Motor neuron (in vitro differentiated cells): ENCODE measurements around the gene TAMALIN. TPM values are rescaled to one million over a fixed set of nuclear protein-coding genes. Genes with fewer than 3 reads are reported as not detected.
"Not testable (repeated sequence)": the region's sequence is repeated elsewhere in the genome, so short reads cannot be mapped to it uniquely, and the experiment has no call there.

ENCODE experiments used
- ATAC-seq, 8 experiments: fragments of 200-7000 bp; cut with Tn5 transposase; replicated peaks in 6 of 8; 2 replicates each; pipeline ENCODE4 v1.8.0; 2021; ENCODE audit warnings: mild to moderate bottlenecking in 8 of 8, moderate library complexity in 8 of 8
- H3K27ac ChIP-seq, 2 donors: fragments of 250-450 bp; sonication (Bioruptor Pico); 2 replicates each; pipeline ENCODE4 v1.9.0; 2021; ENCODE audit warnings: antibody characterized with exemption in 2 of 2, mild to moderate bottlenecking in 2 of 2, moderate library complexity in 1 of 2
- H3K4me1 ChIP-seq, 2 donors: fragments of 250-450 bp; sonication (Bioruptor Pico); replicated peaks in 1 of 2; 2 replicates each; pipeline ENCODE4 v1.6.1; 2021; ENCODE audit warnings: antibody characterized with exemption in 2 of 2, mild to moderate bottlenecking in 2 of 2, moderate library complexity in 1 of 2
- H3K4me3 ChIP-seq, 5 donors: fragments of 250-450 bp; sonication (Bioruptor Pico); 2 replicates each; pipeline ENCODE4 v1.9.0; 2021; ENCODE audit warnings: antibody characterized with exemption in 5 of 5, mild to moderate bottlenecking in 5 of 5, moderate library complexity in 4 of 5
- WGBS, 10 experiments: fragments of 450-650 bp; shearing (Covaris generic); methylation state at CpG; one replicate each; pipeline ENCODE4 v1.0.0; 2022; 5-methylcytosine and 5-hydroxymethylcytosine counted together
- in situ Hi-C, 9 experiments: fragments of 400-800 bp; cut with MboI; loops; one replicate each; pipeline ENCODE4 v1.15.0; 2021; ENCODE audit warnings: low sequenced_read_pairs in 9 of 9, low pct_unique_long_range_greater_than_20kb in 2 of 9; ENCODE audit not compliant: unreplicated experiment in 9 of 9
- total RNA-seq, 8 experiments: library from RNA; unstranded; fragments of 300-600 nt; gene quantifications; 2 replicates each; pipeline versions ENCODE4 v1.2.3 to v1.2.4, GENCODE V29; 2022

TAMALIN gene
- total RNA-seq, 8 experiments from 2014 or later, result 2.9 to 45.8 (median 5.7) TPM

- Histone ChIP-seq H3K4me3 (no peak overlapping the region), H3K4me1 (peaks cover 0 to 13% of the 10 kb centered on the region in 2 donors), H3K27ac (no peak overlapping the region)
- WGBS, 10 experiments, result 48 to 100% (median 90%) methylated on average over 1 to 5 of the region's 5 CpGs; no CpG with 5 or more reads in 3 of the 10 experiments
- ATAC-seq, result no peak
- in situ Hi-C loops, result no loop called here
Observed at GRCh38 chr12:51972422-51972812, 34.3 kb upstream of the TAMALIN start.

DNA sequence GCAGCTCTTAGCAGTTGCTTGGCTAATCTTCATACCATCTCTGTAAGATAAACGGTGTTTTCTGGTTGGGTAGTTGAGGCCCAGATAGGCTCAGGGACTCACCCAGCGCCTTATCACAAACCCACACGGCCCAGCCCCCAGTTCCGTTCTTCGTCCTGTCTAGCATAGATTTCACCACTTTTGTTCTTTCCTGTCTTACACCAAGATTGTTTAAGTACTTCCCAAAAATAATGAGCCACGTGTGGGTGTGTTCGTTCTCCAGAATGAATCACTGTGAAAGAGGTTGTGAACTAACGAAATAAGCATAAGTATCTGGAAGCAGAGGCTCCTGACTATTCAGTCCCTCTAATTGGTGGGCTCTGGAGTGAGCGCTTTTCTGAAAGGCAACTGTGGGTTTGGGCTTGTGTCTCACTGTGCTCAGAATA is 33.9 kb upstream of the TAMALIN start:
- no peak overlapping the region for H3K4me3 ChIP-seq
- in situ Hi-C loops, result no loop called here
- WGBS, 10 experiments, result 0 to 100% (median 77%) methylated on average over 2 to 9 of the region's 9 CpGs; no CpG with 5 or more reads in 2 of the 10 experiments
- H3K4me1 ChIP-seq, result peaks cover 0 to 13% of the 10 kb centered on the region in 2 donors
- H3K27ac ChIP-seq, result no peak overlapping the region
- peak in 3 of 8 experiments; percentile 48 to 88 (median 87) for ATAC-seq

GRCh38 chr12:51973560-51973959 is 33.2 kb upstream of the TAMALIN start:
- H3K27ac ChIP-seq, result no peak overlapping the region
- H3K4me1 ChIP-seq, result peaks cover 0 to 13% of the 10 kb centered on the region in 2 donors
- ATAC-seq, result no peak
- in situ Hi-C loops, result no loop called here
- H3K4me3 ChIP-seq, result no peak overlapping the region
- WGBS, 10 experiments, result 28 to 100% (median 87%) methylated on average over 1 to 4 of the region's 4 CpGs

DNA sequence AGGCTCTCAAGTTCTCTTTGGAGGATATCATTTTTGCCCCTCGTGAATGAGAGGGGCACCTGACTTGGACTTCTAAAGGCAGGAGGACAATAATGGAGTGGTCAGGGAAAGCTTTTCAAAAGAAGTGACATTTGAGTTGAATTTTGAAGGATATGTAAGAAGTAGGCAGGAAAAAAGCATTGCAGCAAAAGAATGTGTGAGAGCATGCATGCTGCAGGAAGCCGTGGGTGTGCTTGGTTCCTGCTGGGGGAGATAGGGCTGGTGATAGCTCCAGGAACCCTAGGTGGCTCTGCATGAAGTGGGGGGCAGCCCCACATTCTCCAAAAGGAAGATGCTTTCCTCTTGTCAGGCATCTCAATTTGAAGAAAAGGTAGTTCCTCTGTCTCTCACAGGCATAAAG is 32.1 kb upstream of the TAMALIN start:
- 60 to 100% (median 86%) methylated on average over 1 to 2 of the region's 2 CpGs; no CpG with 5 or more reads in 5 of the 10 experiments for WGBS, 10 experiments
- in situ Hi-C loops, result loop anchor here in 2 of 9 experiments (25.0 kb wide), 2 partner anchors 87 to 562 kb away; partner anchors contain the start of genes ANKRD33 (in 1 of the 2) and SLC4A8 (in 1 of the 2)
- ATAC-seq, result no peak
- H3K4me1 ChIP-seq, result peaks cover 0 to 13% of the 10 kb centered on the region in 2 donors
- H3K27ac ChIP-seq, result no peak overlapping the region
- no peak overlapping the region for H3K4me3 ChIP-seq

- ATAC-seq, result no peak
- no peak overlapping the region for H3K27ac ChIP-seq
- H3K4me1 ChIP-seq, result peaks cover 0 to 13% of the 10 kb centered on the region in 2 donors
- in situ Hi-C loops, result loop anchor here in 2 of 9 experiments (25.0 kb wide), 2 partner anchors 88 to 563 kb away; partner anchors contain the start of genes ANKRD33 (in 1 of the 2) and SLC4A8 (in 1 of the 2)
- no peak overlapping the region for H3K4me3 ChIP-seq
- 20 to 100% (median 90%) methylated on average over 1 to 5 of the region's 8 CpGs; no CpG with 5 or more reads in 4 of the 10 experiments for WGBS, 10 experiments
Observed at GRCh38 chr12:51975196-51975595, 31.6 kb upstream of the TAMALIN start.

GRCh38 chr12:51976376-51977160 is 30.2 kb upstream of the TAMALIN start:
- ATAC-seq, result peak in 1 of 8 experiments; percentile 44
- Histone ChIP-seq H3K27ac (no peak overlapping the region), H3K4me3 (no peak overlapping the region), H3K4me1 (peaks cover 0 to 13% of the 10 kb centered on the region in 2 donors)
- in situ Hi-C loops, result loop anchor here in 2 of 9 experiments (25.0 kb wide), 2 partner anchors 89 to 564 kb away; partner anchors contain the start of genes ANKRD33 (in 1 of the 2) and SLC4A8 (in 1 of the 2)
- 82 to 100% (median 98%) methylated on average over 1 to 8 of the region's 10 CpGs for WGBS, 10 experiments

DNA sequence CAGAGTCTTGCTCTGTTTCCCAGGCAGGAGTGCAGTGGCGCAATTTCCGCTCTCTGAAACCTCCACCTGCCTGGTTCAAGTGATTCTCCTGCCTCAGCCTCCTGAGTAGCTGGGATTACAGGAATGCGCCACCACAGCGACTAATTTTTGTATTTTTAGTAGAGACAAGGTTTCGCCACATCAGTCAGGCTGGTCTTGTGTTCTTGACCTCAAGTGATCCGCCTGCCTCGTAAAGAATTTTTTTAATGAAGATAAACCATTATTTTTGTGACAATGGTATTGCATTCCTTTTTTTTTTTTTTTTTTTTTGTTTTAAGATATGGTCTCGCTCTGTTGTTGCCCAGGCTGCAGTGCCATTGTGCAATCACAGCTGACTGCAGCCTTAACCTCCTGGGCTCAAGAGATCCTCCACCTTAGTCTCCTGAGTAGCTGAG is 29.4 kb upstream of the TAMALIN start:
- no peak overlapping the region for H3K27ac ChIP-seq
- H3K4me1 ChIP-seq, result peaks cover 0 to 12% of the 10 kb centered on the region in 2 donors
- H3K4me3 ChIP-seq, result no peak overlapping the region
- no peak for ATAC-seq
- WGBS, 10 experiments, result 85 to 100% (median 94%) methylated on average over 3 to 8 of the region's 8 CpGs
- in situ Hi-C loops, result loop anchor here in 2 of 9 experiments (25.0 kb wide), 2 partner anchors 90 to 565 kb away; partner anchors contain the start of genes ANKRD33 (in 1 of the 2) and SLC4A8 (in 1 of the 2)

GRCh38 chr12:51979306-51979705 is 27.4 kb upstream of the TAMALIN start:
- not testable (repeated sequence) for ATAC-seq

GRCh38 chr12:51980051-51980808 is 26.5 kb upstream of the TAMALIN start:
- 35 to 100% (median 67%) methylated on average over 1 to 4 of the region's 7 CpGs; no CpG with 5 or more reads in 3 of the 10 experiments for WGBS, 10 experiments
- H3K4me1 ChIP-seq, result no peaks in the 10 kb centered on the region
- peak overlapping the region in 1 of 2 donors; percentile 31 for H3K27ac ChIP-seq
- no peak overlapping the region for H3K4me3 ChIP-seq
- in situ Hi-C loops, result loop anchor here in 2 of 9 experiments (25.0 kb wide), 2 partner anchors 93 to 568 kb away; partner anchors contain the start of genes ANKRD33 (in 1 of the 2) and SLC4A8 (in 1 of the 2)
- ATAC-seq, result peak; percentile 73 to 99 (median 86)

More at GRCh38 chr12:51979306-51979705, 27.4 kb upstream of the TAMALIN start:
- 80 to 100% (median 100%) methylated on average over 1 to 4 of the region's 5 CpGs; no CpG with 5 or more reads in 1 of the 10 experiments for WGBS, 10 experiments
- H3K4me3 ChIP-seq, H3K27ac ChIP-seq, H3K4me1 ChIP-seq: not testable (repeated sequence)
- in situ Hi-C loops, result loop anchor here in 2 of 9 experiments (25.0 kb wide), 2 partner anchors 92 to 567 kb away; partner anchors contain the start of genes ANKRD33 (in 1 of the 2) and SLC4A8 (in 1 of the 2)

DNA sequence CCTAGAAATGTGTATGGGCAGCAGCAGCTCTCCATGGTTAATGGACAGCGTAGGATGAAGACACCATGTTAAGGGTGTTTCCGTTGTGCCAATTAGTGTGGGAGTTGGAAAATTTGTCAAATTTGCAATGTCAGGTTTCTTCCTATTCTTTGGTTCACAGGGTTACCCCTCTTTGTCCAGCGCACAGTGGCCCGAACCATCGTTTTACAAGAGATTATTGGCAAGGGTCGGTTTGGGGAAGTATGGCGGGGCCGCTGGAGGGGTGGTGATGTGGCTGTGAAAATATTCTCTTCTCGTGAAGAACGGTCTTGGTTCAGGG is 26.0 kb upstream of the TAMALIN start:
- no peak overlapping the region for H3K4me3 ChIP-seq
- in situ Hi-C loops, result loop anchor here in 2 of 9 experiments (25.0 kb wide), 2 partner anchors 93 to 568 kb away; partner anchors contain the start of genes ANKRD33 (in 1 of the 2) and SLC4A8 (in 1 of the 2)
- ATAC-seq, result no peak
- H3K4me1 ChIP-seq, result no peaks in the 10 kb centered on the region
- H3K27ac ChIP-seq, result no peak overlapping the region
- 40 to 100% (median 95%) methylated on average over 2 to 9 of the region's 10 CpGs; no CpG with 5 or more reads in 2 of the 10 experiments for WGBS, 10 experiments

DNA sequence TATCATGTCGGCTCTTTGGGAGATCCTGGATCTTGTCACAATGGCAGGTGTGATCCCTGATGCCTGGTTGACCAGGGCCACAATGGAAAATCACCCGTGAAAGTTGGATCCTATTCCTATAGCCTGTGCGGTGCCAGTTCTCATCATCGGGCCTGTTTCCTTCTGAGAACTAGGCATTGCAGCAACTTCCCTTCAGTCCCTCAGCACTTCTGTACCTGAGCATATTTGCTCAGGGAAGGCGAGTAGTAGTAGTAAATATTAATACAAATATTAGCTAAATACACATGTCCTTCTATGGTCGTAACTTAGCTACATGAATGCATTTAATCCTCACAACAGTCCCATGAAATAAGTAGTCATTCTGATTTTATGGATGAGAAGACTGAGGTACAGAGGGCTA is 22.1 kb upstream of the TAMALIN start:
- 70 to 100% (median 91%) methylated on average over 2 to 5 of the region's 6 CpGs; no CpG with 5 or more reads in 2 of the 10 experiments for WGBS, 10 experiments
- no peak overlapping the region for H3K4me3 ChIP-seq
- in situ Hi-C loops, result loop anchor here in 2 of 9 experiments (25.0 kb wide), 2 partner anchors 97 to 572 kb away; partner anchors contain the start of genes ANKRD33 (in 1 of the 2) and SLC4A8 (in 1 of the 2)
- no peaks in the 10 kb centered on the region for H3K4me1 ChIP-seq
- no peak overlapping the region for H3K27ac ChIP-seq
- ATAC-seq, result no peak

DNA sequence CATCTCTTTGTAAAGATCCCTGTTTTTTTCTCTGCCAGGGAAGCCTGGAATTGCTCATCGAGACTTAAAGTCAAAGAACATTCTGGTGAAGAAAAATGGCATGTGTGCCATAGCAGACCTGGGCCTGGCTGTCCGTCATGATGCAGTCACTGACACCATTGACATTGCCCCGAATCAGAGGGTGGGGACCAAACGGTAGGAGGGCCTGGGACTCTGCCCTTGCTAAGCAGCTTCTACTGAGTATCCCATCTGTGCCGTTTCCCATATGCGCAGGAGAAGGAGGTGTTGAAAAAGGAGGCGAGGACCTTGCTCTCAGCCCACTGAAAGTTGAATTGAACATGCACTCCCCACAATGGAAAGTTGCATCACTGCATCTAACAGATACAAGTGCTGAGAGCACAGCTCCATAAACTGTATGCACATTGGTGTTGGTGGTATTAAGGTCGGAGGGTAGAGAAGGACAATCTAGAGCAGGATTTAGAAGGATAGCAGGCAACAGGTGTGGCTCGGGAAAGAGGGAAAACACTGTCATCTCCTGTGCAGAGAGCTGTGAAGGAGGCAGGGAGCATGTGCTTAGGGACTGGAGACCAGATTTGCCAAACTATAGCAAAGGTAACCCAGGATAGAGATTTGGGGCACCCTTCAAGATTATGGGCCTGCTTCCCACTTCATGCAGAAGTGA is 21.5 kb upstream of the TAMALIN start:
- 59 to 100% (median 87%) methylated on average over 1 to 9 of the region's 9 CpGs; no CpG with 5 or more reads in 2 of the 10 experiments for WGBS, 10 experiments
- Histone ChIP-seq H3K27ac (no peak overlapping the region), H3K4me1 (no peaks in the 10 kb centered on the region), H3K4me3 (no peak overlapping the region)
- ATAC-seq, result peak in 2 of 8 experiments; percentile 85
- in situ Hi-C loops, result loop anchor here in 2 of 9 experiments (25.0 kb wide), 2 partner anchors 98 to 573 kb away; partner anchors contain the start of genes ANKRD33 (in 1 of the 2) and SLC4A8 (in 1 of the 2)
